Measurements from ENCODE around the gene ZNF8.
A peak's percentile ranks its signal among the peaks of the same experiment; 100 is the strongest.
"Not testable (repeated sequence)": the region's sequence is repeated elsewhere in the genome, so short reads cannot be mapped to it uniquely, and the experiment has no call there.

ZNF8 gene

DNA sequence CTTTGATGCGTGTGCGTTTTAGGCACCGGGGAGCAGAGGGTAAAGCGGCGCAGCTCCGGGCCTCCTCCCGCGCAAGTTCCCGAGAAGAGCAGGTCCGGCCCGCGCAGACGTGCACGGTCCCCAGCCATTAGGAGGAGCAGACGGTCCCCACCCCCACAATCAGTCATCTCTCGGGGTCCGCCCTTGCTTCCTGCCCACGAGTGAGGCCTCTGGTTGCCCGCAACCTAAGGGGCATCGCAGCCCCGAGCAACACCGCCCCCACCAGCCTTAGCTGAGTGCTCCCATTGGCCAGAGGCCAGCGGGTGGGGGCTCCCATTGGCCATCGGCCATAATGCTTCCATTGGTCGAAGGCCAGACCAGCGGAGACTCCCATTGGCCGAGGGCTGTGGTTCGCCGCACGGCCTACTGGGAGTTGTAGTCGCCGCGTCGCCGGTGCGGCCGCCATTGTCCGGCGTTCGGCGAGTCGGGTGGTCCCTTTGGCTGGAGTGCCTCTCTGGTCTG is at the start of gene ZNF8:
ZNF8 (plus strand) TSS at position 415 of the 501 bp plus-strand sequence. CDS start 127 bp downstream, outside the sequence.
- peak; percentile 99 for DNase-seq

DNA sequence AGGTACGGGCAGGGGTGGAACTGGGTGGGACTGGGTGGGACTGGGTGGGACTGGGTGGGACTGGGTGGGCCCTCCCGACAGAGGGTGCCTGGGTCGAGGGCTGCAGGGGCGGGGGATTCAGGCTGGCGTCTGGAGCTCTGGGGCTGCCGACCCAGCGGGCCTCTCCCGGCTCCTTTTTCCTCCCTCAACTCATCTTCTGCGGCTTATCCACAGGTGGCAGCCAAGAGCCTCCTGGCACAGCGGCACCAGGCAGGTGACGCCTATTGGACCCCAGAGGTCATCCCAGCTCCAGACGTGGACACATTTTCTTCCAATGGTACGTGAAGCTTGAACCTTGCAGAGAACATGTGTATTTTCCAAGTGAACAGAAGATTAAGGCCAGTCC is 49.5 kb upstream of the ZNF8 start:
- peak; percentile 64 for DNase-seq

DNA sequence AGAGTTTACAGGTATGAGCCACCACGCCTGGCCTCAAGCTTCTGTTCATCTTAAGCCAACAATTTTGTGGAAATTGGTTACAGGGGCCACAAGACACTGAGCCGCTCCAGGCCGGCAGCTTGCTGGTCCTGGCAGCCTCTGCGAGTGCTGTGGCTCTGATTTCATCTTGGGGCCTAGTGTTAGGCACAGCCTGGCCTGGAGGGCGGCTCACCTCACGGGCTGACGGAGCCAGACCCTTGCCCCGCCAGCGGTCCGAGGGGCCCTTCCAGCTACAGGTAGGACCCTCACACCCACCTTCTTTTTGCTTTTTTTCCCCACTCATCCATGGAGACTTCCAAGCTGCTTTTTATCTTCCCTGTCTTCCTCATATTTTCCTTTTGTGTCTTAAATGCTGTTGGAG is 41.4 kb upstream of the ZNF8 start:
- DNase-seq: no peak

DNA sequence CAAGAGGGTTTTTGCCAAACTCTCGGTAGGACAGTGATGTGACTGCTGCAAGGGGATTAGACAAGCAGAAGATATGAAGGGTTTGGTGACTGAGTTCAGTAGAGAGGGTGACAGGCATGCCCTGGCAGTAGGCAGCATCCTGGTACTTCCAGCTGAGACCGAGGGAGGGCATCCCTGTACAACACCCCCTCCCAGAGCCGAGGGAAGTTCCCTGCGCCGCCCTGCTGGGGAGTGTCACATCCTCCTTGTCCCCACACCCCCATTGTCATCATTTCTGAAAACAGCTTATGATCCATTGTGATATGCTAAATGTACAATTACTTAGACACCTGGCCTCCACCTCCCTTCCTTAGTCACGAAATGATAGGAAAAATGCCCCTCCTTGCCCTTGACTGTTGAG is 35.4 kb upstream of the ZNF8 start:
- DNase-seq: no peak

- DNase-seq: no peak
Measured at GRCh38 chr19:58248886-58249285, 29.9 kb upstream of the ZNF8 start.

DNA sequence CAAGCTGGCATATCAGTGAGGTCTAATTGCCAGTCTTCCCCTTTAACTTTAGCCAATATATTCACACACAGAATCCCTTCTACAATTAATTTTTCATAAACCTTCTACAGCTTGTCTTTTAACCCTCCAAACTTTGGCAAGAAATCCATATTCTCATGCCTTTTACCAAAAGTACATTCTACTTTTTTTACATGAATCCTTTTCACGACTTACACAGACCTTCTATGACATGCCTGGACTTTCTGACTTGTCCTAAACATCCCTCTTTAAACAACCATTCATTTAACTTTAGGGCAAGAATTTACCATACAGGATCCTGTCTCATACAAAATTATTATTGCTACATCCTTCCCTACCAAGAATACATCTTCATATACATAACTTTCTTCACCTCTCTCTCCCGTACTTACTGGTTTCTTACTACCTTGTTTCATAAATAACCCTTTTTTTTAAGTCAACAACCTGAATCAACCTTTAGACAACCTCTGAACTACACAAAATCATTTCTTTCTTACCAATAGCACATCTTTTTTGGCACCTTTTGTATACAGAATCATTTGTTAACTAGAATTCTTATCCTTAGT is 26.6 kb upstream of the ZNF8 start:
- DNase-seq: no peak

- not testable (repeated sequence) for DNase-seq
Measured at GRCh38 chr19:58258259-58258658, 20.5 kb upstream of the ZNF8 start.

DNA sequence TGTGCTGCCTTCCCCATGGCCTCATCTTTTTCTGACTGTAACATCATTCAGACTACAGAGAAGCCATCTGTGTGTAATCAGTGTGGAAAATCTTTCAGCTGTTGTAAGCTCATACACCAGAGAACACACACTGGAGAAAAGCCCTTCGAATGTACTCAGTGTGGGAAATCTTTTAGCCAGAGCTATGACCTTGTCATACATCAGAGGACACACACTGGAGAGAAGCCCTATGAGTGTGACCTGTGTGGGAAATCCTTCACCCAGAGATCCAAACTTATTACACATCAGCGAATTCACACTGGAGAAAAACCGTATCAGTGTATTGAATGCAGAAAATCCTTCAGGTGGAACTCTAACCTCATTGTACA is 17.2 kb upstream of the ZNF8 start:
- no peak for DNase-seq

- no peak for DNase-seq
Measured at GRCh38 chr19:58261968-58262921, 16.5 kb upstream of the ZNF8 start.

GRCh38 chr19:58262922-58263296 is 15.8 kb upstream of the ZNF8 start:
- no peak for DNase-seq

DNA sequence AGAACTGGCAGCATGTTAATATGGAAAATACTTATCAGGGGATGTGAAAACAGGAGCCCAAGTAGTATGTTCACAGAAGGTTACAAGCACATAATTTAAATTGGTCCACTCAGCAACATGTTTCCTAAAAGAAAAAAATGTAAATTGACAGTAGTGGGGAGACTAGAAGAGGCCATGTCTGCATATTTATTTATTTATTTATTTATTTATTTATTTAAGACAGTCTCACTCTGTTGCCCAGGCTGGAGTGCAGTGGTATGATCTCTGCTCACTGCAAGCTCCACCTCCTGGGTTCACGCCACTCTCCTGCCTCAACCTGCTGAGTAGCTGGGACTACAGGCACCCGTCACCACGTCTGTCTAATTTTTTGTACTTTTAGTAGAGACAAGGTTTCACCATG is 13.7 kb upstream of the ZNF8 start:
- no peak for DNase-seq

GRCh38 chr19:58268344-58268743 is 10.4 kb upstream of the ZNF8 start:
- no peak for DNase-seq

DNA sequence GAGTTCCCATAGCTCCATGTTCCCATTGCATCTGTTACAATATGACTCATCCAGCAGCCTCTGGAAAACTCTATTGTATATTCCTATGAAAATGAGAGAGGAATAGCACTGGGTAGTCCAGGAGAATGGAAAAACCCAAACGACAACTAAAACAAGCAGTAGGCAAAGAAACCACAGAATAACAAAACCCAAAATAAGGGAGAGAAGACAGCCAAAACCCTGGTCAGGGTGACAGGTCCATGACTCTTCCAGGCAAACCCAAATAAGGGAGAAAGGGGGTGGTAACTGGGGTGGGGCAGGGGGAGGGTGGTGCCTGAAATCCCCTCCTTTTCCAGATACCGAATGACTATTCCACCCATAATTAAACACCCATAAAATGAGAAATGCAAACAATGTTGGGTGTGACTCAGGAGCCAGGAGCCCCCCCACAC is 4.0 kb upstream of the ZNF8 start:
- no peak for DNase-seq

DNA sequence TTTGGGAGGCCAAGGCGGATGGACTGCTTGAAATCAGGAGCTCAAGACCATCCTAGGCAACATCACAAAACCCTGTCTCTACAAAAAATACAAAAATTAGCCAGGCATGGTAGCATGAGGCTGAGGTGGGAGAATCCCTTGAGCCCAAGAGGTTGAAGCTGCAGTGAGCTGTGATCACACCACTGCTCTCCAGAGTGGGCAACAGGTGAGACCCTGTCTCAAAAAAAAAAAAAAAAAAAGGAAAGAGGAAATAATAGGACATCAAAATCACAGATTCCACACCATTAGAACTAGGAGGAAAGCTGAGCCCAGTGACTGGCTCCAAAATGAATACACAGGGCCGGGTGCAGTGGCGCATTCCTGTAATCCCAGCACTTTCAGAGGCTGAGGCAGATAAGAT is 3.2 kb upstream of the ZNF8 start:
- DNase-seq: no peak

GRCh38 chr19:58277197-58277596 is 1.6 kb upstream of the ZNF8 start:
- no peak for DNase-seq

DNA sequence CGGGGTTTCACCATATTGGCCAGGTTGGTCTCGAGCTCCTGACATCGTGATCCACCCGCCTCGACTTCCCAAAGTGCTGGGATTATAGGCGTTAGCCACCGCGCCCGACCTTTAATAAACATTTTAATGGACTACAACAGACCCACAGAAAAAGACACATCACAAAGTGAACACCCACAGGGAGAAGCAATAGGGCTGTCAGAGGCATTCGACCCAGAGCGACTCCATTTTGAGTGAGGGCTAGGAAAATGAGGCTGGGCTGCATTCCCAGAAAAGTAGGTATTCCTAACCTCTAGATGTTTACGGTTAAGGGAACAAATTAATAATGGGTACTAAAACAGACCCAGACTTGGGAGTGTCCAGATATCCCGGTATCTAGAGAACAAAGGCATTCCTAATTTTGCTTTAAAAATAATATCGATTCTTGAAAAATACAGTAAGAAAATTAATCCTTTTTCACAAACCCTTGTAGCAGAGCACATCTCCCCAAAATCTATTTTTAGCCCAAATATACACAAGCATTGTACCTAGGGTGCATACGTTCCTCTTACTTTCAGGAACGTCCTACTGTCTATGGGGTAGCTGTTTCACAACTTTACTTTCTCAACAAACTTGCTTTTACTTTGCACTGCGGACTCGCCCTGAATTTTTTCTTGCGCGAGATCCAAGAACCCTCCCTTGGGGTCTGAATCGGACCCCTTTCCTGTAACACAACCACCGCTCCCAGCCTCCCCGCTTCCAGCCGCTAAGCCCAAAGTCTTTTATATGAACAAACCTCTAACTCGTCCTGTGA is 811 bp upstream of the ZNF8 start:
- DNase-seq: no peak

GRCh38 chr19:58279042-58279924 is 528 bp downstream of the ZNF8 start:
- peak; percentile 82 for DNase-seq

GRCh38 chr19:58279925-58280316 is 1.2 kb downstream of the ZNF8 start:
- no peak for DNase-seq

DNA sequence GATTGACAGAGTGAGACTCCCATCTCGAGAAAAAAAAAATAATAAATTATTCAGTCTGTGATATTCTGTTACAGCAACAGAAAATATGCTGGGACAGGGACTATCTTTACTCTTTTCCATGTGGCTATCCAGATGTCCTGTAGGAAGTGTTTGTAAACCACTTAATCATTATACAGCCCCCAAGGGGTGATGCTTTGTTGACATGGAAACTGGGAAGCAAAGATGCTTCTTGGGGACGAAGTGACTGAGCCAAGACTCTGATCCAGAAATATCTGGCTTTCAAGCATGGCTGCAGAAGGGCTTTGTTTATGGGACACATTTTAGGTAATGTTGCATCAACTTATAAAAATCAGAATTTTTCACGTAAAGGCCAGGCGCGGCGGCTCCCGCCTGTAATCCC is 5.4 kb downstream of the ZNF8 start:
- DNase-seq: no peak

DNA sequence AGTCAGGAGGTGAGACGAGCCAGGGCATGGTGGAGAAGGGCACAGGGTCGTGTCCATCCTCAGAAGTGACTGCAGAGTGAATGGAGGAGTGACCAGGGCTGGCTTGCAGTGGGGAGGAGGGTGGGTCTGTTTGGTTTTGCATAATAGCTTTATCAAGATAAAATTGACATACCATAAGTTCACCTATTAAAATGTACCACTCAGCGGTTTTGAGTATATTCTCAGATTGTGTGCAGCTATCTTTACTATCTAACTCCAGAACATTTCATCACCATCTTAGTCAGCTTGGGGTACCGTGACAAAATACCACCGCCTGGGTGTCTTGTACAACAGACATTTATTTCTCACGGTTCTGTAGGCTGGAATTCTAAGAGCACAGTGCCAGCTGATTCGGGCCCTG is 13.2 kb downstream of the ZNF8 start:
- DNase-seq: no peak

- peak; percentile 48 for DNase-seq
Measured at GRCh38 chr19:58294743-58295374, 16.1 kb downstream of the ZNF8 start.

GRCh38 chr19:58296104-58296503 is 17.3 kb downstream of the ZNF8 start:
- DNase-seq: no peak

All from activated effector memory CD4-positive, alpha-beta T cell treated with anti-CD3 and anti-CD28 coated beads, Interleukin-2, amount 50 U/mL, for 16 hours (primary cell).